H1 (cell line): ENCODE measurements around the gene ELAVL1. TPM values are rescaled to one million over a fixed set of nuclear protein-coding genes. Genes with fewer than 3 reads are reported as not detected.

Experiments
- CTCF ChIA-PET: fragments of 300-600 bp; sonication (Branson Sonifier 250); formaldehyde crosslinking; loops from one replicate; lab custom pipeline; 2021; ENCODE audit not compliant: partially characterized antibody; lab: Charles Lee
- POLR2A ChIA-PET: fragments of 300-600 bp; sonication (Branson Sonifier 250); formaldehyde crosslinking; loops from one replicate; lab custom pipeline; 2021; ENCODE audit warnings: inconsistent platforms; ENCODE audit not compliant: partially characterized antibody; lab: Charles Lee
- DNase-seq, 2 experiments: peaks; one replicate each; pipeline versions ENCODE4 v3.0.0 to v3.0.0-alpha.2; 2010 to 2022; ENCODE audit warnings: low spot score in 2 of 2, low read depth in 1 of 2, mixed read lengths in 1 of 2
- FAIRE-seq: peaks from 2 replicates; lab custom pipeline; 2011; peaks lifted over from hg19 to GRCh38; lab: Jason Lieb, UNC
- H2AFZ ChIP-seq: 2 replicates; pipeline ENCODE4 v1.8.1; 2012; ENCODE audit warnings: low read length, inconsistent platforms
- H2AK5ac ChIP-seq: 2 replicates; pipeline ENCODE4 v1.6.1; 2013; ENCODE audit warnings: low read depth, low read length
- H2BK120ac ChIP-seq: replicated peaks from 2 replicates; pipeline ENCODE3; 2013; ENCODE audit warnings: low read depth, low read length, inconsistent platforms
- H2BK12ac ChIP-seq: 2 replicates; pipeline ENCODE4 v1.6.1; 2013; ENCODE audit warnings: low read depth, low read length
- H2BK15ac ChIP-seq: 2 replicates; pipeline ENCODE4 v1.6.1; 2013; ENCODE audit warnings: low read length
- H2BK20ac ChIP-seq: 2 replicates; pipeline ENCODE4 v1.6.1; 2013; ENCODE audit warnings: low read length
- H2BK5ac ChIP-seq: 2 replicates; pipeline ENCODE4 v1.6.1; 2013; ENCODE audit warnings: low read depth, low read length
- H3K14ac ChIP-seq: 2 replicates; pipeline ENCODE4 v1.6.1; 2013; ENCODE audit warnings: inconsistent platforms; ENCODE audit not compliant: insufficient read length
- H3K18ac ChIP-seq: 2 replicates; pipeline ENCODE4 v1.6.1; 2013; ENCODE audit warnings: low read length; ENCODE audit errors: extremely low read depth
- H3K23ac ChIP-seq: 2 replicates; pipeline ENCODE4 v1.6.1; 2013; ENCODE audit warnings: inconsistent platforms; ENCODE audit not compliant: insufficient read length
- H3K23me2 ChIP-seq: 2 replicates; pipeline ENCODE4 v1.6.1; 2013; ENCODE audit warnings: low read depth, low read length
- H3K27ac ChIP-seq: 2 replicates; pipeline ENCODE4 v1.6.1; 2011; ENCODE audit warnings: low read depth, low read length, inconsistent platforms
- H3K27me3 ChIP-seq, 4 experiments: replicated peaks in 1 of 4; 1 replicate in 1 of 4; 2 replicates in 3 of 4; pipeline versions ENCODE4 v1.6.1 to v1.8.1; 2011 to 2013; ENCODE audit warnings: low read length in 3 of 4, mild to moderate bottlenecking in 3 of 4, inconsistent platforms in 2 of 4, mixed read lengths in 2 of 4, moderate library complexity in 1 of 4; ENCODE audit not compliant: control insufficient read depth in 3 of 4, insufficient read depth in 3 of 4; ENCODE audit errors: extremely low read depth in 1 of 4
- H3K36me3 ChIP-seq, 4 experiments: 2 replicates each; pipeline versions ENCODE4 v1.6.1 to v1.8.1; 2011 to 2013; ENCODE audit warnings: mild to moderate bottlenecking in 4 of 4, low read length in 3 of 4, moderate library complexity in 2 of 4, control low read depth in 1 of 4, inconsistent platforms in 1 of 4; ENCODE audit not compliant: insufficient read depth in 4 of 4, control insufficient read depth in 2 of 4
- H3K4ac ChIP-seq: replicated peaks from 2 replicates; pipeline ENCODE3; 2013; ENCODE audit warnings: low read length, low read depth, mixed read lengths, inconsistent platforms; ENCODE audit not compliant: insufficient read length
- H3K4me1 ChIP-seq, 4 experiments: replicated peaks in 1 of 4; 1 replicate in 1 of 4; 2 replicates in 3 of 4; pipeline versions ENCODE4 v1.6.1 to v1.8.1; 2011 to 2013; ENCODE audit warnings: low read length in 3 of 4, inconsistent platforms in 2 of 4, mixed read lengths in 1 of 4; ENCODE audit not compliant: insufficient read depth in 4 of 4, control insufficient read depth in 3 of 4
- H3K4me2 ChIP-seq, 2 experiments: 2 replicates each; pipeline versions ENCODE4 v1.6.1 to v1.8.1; 2011 to 2013; ENCODE audit warnings: low read depth in 2 of 2, low read length in 2 of 2, control low read depth in 1 of 2, inconsistent platforms in 1 of 2, mild to moderate bottlenecking in 1 of 2; ENCODE audit not compliant: insufficient read depth in 1 of 2
- H3K4me3 ChIP-seq, 4 experiments: fragments of 200-600, 300-600 bp in 1 of 4; sonication (generic), shearing (Covaris generic), sonication (Bioruptor Twin) in 1 of 4; 2 replicates each; pipeline versions ENCODE4 v1.5.1 to v1.8.1; 2011 to 2016; ENCODE audit warnings: low read length in 4 of 4, low read depth in 3 of 4, control low read depth in 2 of 4, inconsistent platforms in 2 of 4, mild to moderate bottlenecking in 2 of 4, mixed read lengths in 1 of 4, moderate library complexity in 1 of 4; ENCODE audit not compliant: insufficient read depth in 2 of 4; ENCODE audit errors: extremely low read depth in 1 of 4
- H3K56ac ChIP-seq: replicated peaks from 2 replicates; pipeline ENCODE3; 2013; ENCODE audit warnings: low read depth, mild to moderate bottlenecking, mixed read lengths, low read length, inconsistent platforms; ENCODE audit not compliant: insufficient read length
- H3K79me1 ChIP-seq: 2 replicates; pipeline ENCODE4 v1.6.1; 2013; ENCODE audit warnings: low read depth, low read length, control low read depth
- H3K79me2 ChIP-seq, 2 experiments: 2 replicates each; pipeline versions ENCODE4 v1.6.1 to v1.8.1; 2012 to 2013; ENCODE audit warnings: low read length in 2 of 2, mild to moderate bottlenecking in 2 of 2, inconsistent platforms in 1 of 2; ENCODE audit not compliant: insufficient read depth in 2 of 2, control insufficient read depth in 1 of 2
- H3K9ac ChIP-seq, 4 experiments: replicated peaks in 1 of 4; 1 replicate in 1 of 4; 2 replicates in 3 of 4; pipeline versions ENCODE4 v1.6.1 to v1.8.1; 2011 to 2013; ENCODE audit warnings: low read depth in 3 of 4, low read length in 3 of 4, control low read depth in 2 of 4, mild to moderate bottlenecking in 2 of 4, moderate library complexity in 2 of 4, inconsistent platforms in 1 of 4; ENCODE audit errors: extremely low read depth in 1 of 4
- H3K9me3 ChIP-seq, 2 experiments: 2 replicates each; pipeline versions ENCODE4 v1.6.1 to v1.8.1; 2012 to 2013; ENCODE audit warnings: mild to moderate bottlenecking in 2 of 2, moderate library complexity in 2 of 2, control low read depth in 1 of 2, inconsistent platforms in 1 of 2, low read depth in 1 of 2, low read length in 1 of 2, mixed read lengths in 1 of 2; ENCODE audit not compliant: insufficient read depth in 2 of 2
- H4K20me1 ChIP-seq, 2 experiments: replicated peaks in 1 of 2; 2 replicates each; pipeline versions ENCODE3 to v1.8.1; 2011 to 2013; ENCODE audit warnings: inconsistent platforms in 2 of 2, low read length in 2 of 2, mild to moderate bottlenecking in 1 of 2; ENCODE audit not compliant: insufficient read depth in 2 of 2, control insufficient read depth in 1 of 2
- H4K5ac ChIP-seq: 2 replicates; pipeline ENCODE4 v1.6.1; 2013; ENCODE audit warnings: low read length, low read depth, mixed read lengths, inconsistent platforms; ENCODE audit not compliant: insufficient read length
- H4K8ac ChIP-seq: 2 replicates; pipeline ENCODE4 v1.8.0; 2013; ENCODE audit warnings: mild to moderate bottlenecking, moderate library complexity, low read length, inconsistent platforms; ENCODE audit not compliant: insufficient read depth; ENCODE audit errors: extremely low read depth
- H4K91ac ChIP-seq: replicated peaks from 2 replicates; pipeline ENCODE3; 2013; ENCODE audit warnings: low read length, mixed read lengths, inconsistent platforms; ENCODE audit not compliant: insufficient read length
- HDAC2 ChIP-seq, 2 experiments: fragments of 300-600 bp in 1 of 2; sonication (generic) in 1 of 2; IDR thresholded peaks; 2 replicates each; pipeline ENCODE4 v1.6.1; 2011 to 2012; ENCODE audit warnings: low read depth in 2 of 2, low read length in 2 of 2, mild to moderate bottlenecking in 2 of 2, moderate library complexity in 2 of 2, borderline replicate concordance in 1 of 2, inconsistent platforms in 1 of 2
- KDM1A ChIP-seq: fragments of 200-600, 300-600 bp; sonication (generic); IDR thresholded peaks from 2 replicates; pipeline ENCODE4 v1.7.1; 2016; ENCODE audit warnings: mild to moderate bottlenecking, low read length, borderline replicate concordance
- MAFK ChIP-seq: IDR thresholded peaks from 2 replicates; pipeline ENCODE4 v1.6.1; 2012; ENCODE audit warnings: low read depth, mild to moderate bottlenecking, improper control_type of control experiment, low read length
- SIRT6 ChIP-seq: IDR thresholded peaks from one replicate; pipeline ENCODE4 v1.7.1; 2012; ENCODE audit warnings: low read length, inconsistent platforms
- WGBS, 2 experiments: shearing (Covaris generic) in 1 of 2; methylation state at CpG; one replicate each; pipeline versions ENCODE4 v1.1.6 to v1.1.7; 2013 to 2015; ENCODE audit warnings: low lambda C conversion rate in 2 of 2, mixed read lengths in 2 of 2, inconsistent platforms in 1 of 2, low coverage in 1 of 2, missing lambda C conversion rate in 1 of 2; ENCODE audit not compliant: insufficient replicate concordance in 2 of 2, insufficient coverage in 1 of 2, insufficient read length in 1 of 2; ENCODE audit errors: extremely low coverage in 1 of 2, missing lambda C conversion rate in 1 of 2; 5-methylcytosine and 5-hydroxymethylcytosine counted together
- polyA plus RNA-seq, 7 experiments: library from polyadenylated mRNA; depleted of rRNA in 3 of 7; stranded (reverse) in 5 of 7; unstranded in 2 of 7; fragments of >200 nt in 5 of 7; fragments of 200-250 nt in 2 of 7; gene quantifications; 1 replicate in 5 of 7; 2 replicates in 1 of 7; 4 replicates in 1 of 7; pipeline versions ENCODE4 v1.2.1 to v1.2.3, GENCODE V29; 2011 to 2013; ENCODE audit warnings: missing spikeins in 2 of 7, mixed read lengths in 2 of 7
- total RNA-seq: library from RNA; stranded (reverse); fragmentation: NEBNext Ultra II Directional; extraction: Animal tissue kit (Norgen Biotek cat#: 25700); gene quantifications from 2 replicates; pipeline ENCODE4 v1.2.1, GENCODE V29; 2021

Gene ELAVL1
- total and polyA plus RNA-seq, 2 of the 8 experiments (the other 6 are each of a cell fraction or from before 2014, with no cell fraction given) = 56.7 to 163 TPM

GRCh38 chr19:7962644-7963268, 42.7 kb downstream of the ELAVL1 start:
- no peaks in the 10 kb centered on the region for H3K23me2 ChIP-seq
- H3K4me2 ChIP-seq = no peak overlapping the region
- no peak overlapping the region for H3K23ac ChIP-seq
- no peak overlapping the region for H2BK15ac ChIP-seq
- H3K36me3 ChIP-seq = peaks cover 29 to 66% (median 58%) of the 10 kb centered on the region in 4 experiments
- no peak overlapping the region; the same call in 1 of the 2 replicates for H4K8ac ChIP-seq
- no peak overlapping the region for H3K4me3 ChIP-seq
- TF ChIP-seq SIRT6 (no peak), HDAC2 (IDR thresholded peaks at IDR 0.05; ENCODE audit: borderline replicate concordance in 1 of 2, low read depth in 2 of 2, low read length in 2 of 2) (no peak), KDM1A (no peak), MAFK (peak; percentile 54; the same call in 1 of the 2 replicates)
- H2BK5ac ChIP-seq = no peak overlapping the region
- H2AFZ ChIP-seq = no peak overlapping the region
- H3K9ac ChIP-seq = no peak overlapping the region
- no peak for DNase-seq
- no peak overlapping the region for H3K4ac ChIP-seq
- H3K18ac ChIP-seq = no peak overlapping the region
- peaks cover 5 to 7% of the 10 kb centered on the region in 2 experiments for H4K20me1 ChIP-seq
- no peak overlapping the region for H3K56ac ChIP-seq
- CTCF ChIA-PET = interaction anchor here (0.7 kb wide), 1 partner anchor 19 kb away, joined by 5 read pairs; no protein-coding TSS in a partner anchor
- H3K4me1 ChIP-seq = no peaks in the 10 kb centered on the region
- no peak overlapping the region for H2BK12ac ChIP-seq
- no peaks in the 10 kb centered on the region for H3K9me3 ChIP-seq
- no peaks in the 10 kb centered on the region for H3K27me3 ChIP-seq
- H3K14ac ChIP-seq = no peak overlapping the region
- no peak overlapping the region for H4K5ac ChIP-seq
- POLR2A ChIA-PET = no interaction called here
- H3K27ac ChIP-seq = no peak overlapping the region
- no peak overlapping the region for H4K91ac ChIP-seq
- no peak overlapping the region for H2BK20ac ChIP-seq
- no peak for FAIRE-seq
- H2BK120ac ChIP-seq = no peak overlapping the region
- no peaks in the 10 kb centered on the region; the same call in 1 of the 2 replicates for H3K79me1 ChIP-seq
- WGBS, 2 experiments = 95% methylated on average over 22 of the region's 22 CpGs; no CpG with 5 or more reads in 1 of the 2 experiments
- H3K79me2 ChIP-seq = no peaks in the 10 kb centered on the region
- no peak overlapping the region for H2AK5ac ChIP-seq
